HEK293 (cell line): ENCODE measurements around the gene MRAP2.

ENCODE experiments used
- ATF2 ChIP-seq: fragments of 450-650 bp; formaldehyde crosslinking; IDR thresholded peaks from 2 replicates; pipeline ENCODE4 v1.5.1; 2016; ENCODE audit warnings: missing biosample characterization, missing genetic modification characterization, low read depth
- FEZF1 ChIP-seq: fragments of 450-650 bp; formaldehyde crosslinking; IDR thresholded peaks from 2 replicates; pipeline ENCODE4 v1.5.1; 2016; ENCODE audit warnings: missing biosample characterization, missing genetic modification characterization
- GLIS1 ChIP-seq: fragments of 450-650 bp; formaldehyde crosslinking; IDR thresholded peaks from 2 replicates; pipeline ENCODE4 v1.5.1; 2016; ENCODE audit warnings: missing biosample characterization, missing genetic modification characterization
- HOXC10 ChIP-seq: sonication (generic); formaldehyde crosslinking; IDR thresholded peaks from 2 replicates; pipeline ENCODE4 v1.8.1; 2023; ENCODE audit warnings: mild to moderate bottlenecking, missing genetic modification reagents
- KLF10 ChIP-seq: fragments of 450-650 bp; IDR thresholded peaks from 2 replicates; pipeline ENCODE4 v1.5.1; 2018; ENCODE audit warnings: missing biosample characterization, mild to moderate bottlenecking, missing genetic modification characterization
- MZF1 ChIP-seq: fragments of 450-650 bp; formaldehyde crosslinking; IDR thresholded peaks from 2 replicates; pipeline ENCODE4 v1.5.1; 2017; ENCODE audit warnings: missing biosample characterization, missing genetic modification characterization, borderline replicate concordance
- RBAK ChIP-seq: fragments of 450-650 bp; formaldehyde crosslinking; IDR thresholded peaks from 2 replicates; pipeline ENCODE4 v1.5.1; 2016; ENCODE audit warnings: missing biosample characterization, missing genetic modification characterization
- TRIM28 ChIP-seq: IDR thresholded peaks from 2 replicates; pipeline ENCODE4 v1.6.1; 2011; ENCODE audit warnings: low read length, control low read depth, borderline replicate concordance
- WT1 ChIP-seq: fragments of 450-650 bp; formaldehyde crosslinking; IDR thresholded peaks from 2 replicates; pipeline ENCODE4 v1.5.1; 2016; ENCODE audit warnings: missing biosample characterization, missing genetic modification characterization
- ZBTB17 ChIP-seq: fragments of 450-650 bp; formaldehyde crosslinking; IDR thresholded peaks from 2 replicates; pipeline ENCODE4 v1.5.1; 2016; ENCODE audit warnings: missing biosample characterization, missing genetic modification characterization
- ZBTB20 ChIP-seq: fragments of 450-650 bp; formaldehyde crosslinking; IDR thresholded peaks from 2 replicates; pipeline ENCODE4 v1.5.1; 2016; ENCODE audit warnings: missing biosample characterization, missing genetic modification characterization
- ZEB2 ChIP-seq: fragments of 450-650 bp; formaldehyde crosslinking; IDR thresholded peaks from 2 replicates; pipeline ENCODE4 v1.5.1; 2016; ENCODE audit warnings: missing biosample characterization, missing genetic modification characterization
- ZFP41 ChIP-seq: fragments of 450-650 bp; formaldehyde crosslinking; IDR thresholded peaks from 2 replicates; pipeline ENCODE4 v1.5.1; 2016; ENCODE audit warnings: missing biosample characterization, missing genetic modification characterization, borderline replicate concordance
- ZIC2 ChIP-seq: fragments of 450-650 bp; formaldehyde crosslinking; IDR thresholded peaks from 2 replicates; pipeline ENCODE4 v1.5.1; 2016; ENCODE audit warnings: missing biosample characterization, missing genetic modification characterization
- ZNF133 ChIP-seq: fragments of 450-650 bp; formaldehyde crosslinking; IDR thresholded peaks from 2 replicates; pipeline ENCODE4 v1.5.1; 2016; ENCODE audit warnings: missing biosample characterization, missing genetic modification characterization
- ZNF138 ChIP-seq: fragments of 450-650 bp; formaldehyde crosslinking; IDR thresholded peaks from 2 replicates; pipeline ENCODE4 v1.5.1; 2016; ENCODE audit warnings: missing biosample characterization, missing genetic modification characterization, borderline replicate concordance
- ZNF184 ChIP-seq: fragments of 450-650 bp; IDR thresholded peaks from 2 replicates; pipeline ENCODE4 v1.5.1; 2018; ENCODE audit warnings: missing biosample characterization, mild to moderate bottlenecking, missing genetic modification characterization
- ZNF19 ChIP-seq: fragments of 450-650 bp; formaldehyde crosslinking; IDR thresholded peaks from 2 replicates; pipeline ENCODE4; 2016; ENCODE audit warnings: missing biosample characterization, missing genetic modification characterization, low read depth
- ZNF223 ChIP-seq: fragments of 450-650 bp; formaldehyde crosslinking; IDR thresholded peaks from 2 replicates; pipeline ENCODE4 v1.5.1; 2016; ENCODE audit warnings: missing biosample characterization, missing genetic modification characterization
- ZNF266 ChIP-seq: fragments of 450-650 bp; formaldehyde crosslinking; IDR thresholded peaks from 2 replicates; pipeline ENCODE4 v1.5.1; 2016; ENCODE audit warnings: missing biosample characterization, missing genetic modification characterization, low read depth
- ZNF341 ChIP-seq: fragments of 450-650 bp; formaldehyde crosslinking; IDR thresholded peaks from 2 replicates; pipeline ENCODE4; 2016; ENCODE audit warnings: low read depth, missing biosample characterization, missing genetic modification characterization
- ZNF350 ChIP-seq: fragments of 450-650 bp; formaldehyde crosslinking; IDR thresholded peaks from 2 replicates; pipeline ENCODE4 v1.5.0; 2017; ENCODE audit warnings: missing biosample characterization, mild to moderate bottlenecking, missing genetic modification characterization
- ZNF394 ChIP-seq: fragments of 450-650 bp; formaldehyde crosslinking; IDR thresholded peaks from 2 replicates; pipeline ENCODE4 v1.5.1; 2016; ENCODE audit warnings: missing biosample characterization, missing genetic modification characterization, mild to moderate bottlenecking, moderate library complexity, borderline replicate concordance
- ZNF416 ChIP-seq: fragments of 450-650 bp; formaldehyde crosslinking; IDR thresholded peaks from 2 replicates; pipeline ENCODE4 v1.5.1; 2016; ENCODE audit warnings: missing biosample characterization, missing genetic modification characterization
- ZNF513 ChIP-seq: fragments of 450-650 bp; IDR thresholded peaks from 2 replicates; pipeline ENCODE4 v1.5.1; 2018; ENCODE audit warnings: missing biosample characterization, missing genetic modification characterization
- ZNF548 ChIP-seq: fragments of 450-650 bp; formaldehyde crosslinking; IDR thresholded peaks from 2 replicates; pipeline ENCODE4 v1.5.1; 2016; ENCODE audit warnings: missing biosample characterization, missing genetic modification characterization
- ZNF561 ChIP-seq: fragments of 450-650 bp; IDR thresholded peaks from 2 replicates; pipeline ENCODE4 v1.5.1; 2018; ENCODE audit warnings: missing biosample characterization, missing genetic modification characterization, borderline replicate concordance
- ZNF580 ChIP-seq: fragments of 450-650 bp; formaldehyde crosslinking; IDR thresholded peaks from 2 replicates; pipeline ENCODE4 v1.5.1; 2016; ENCODE audit warnings: missing biosample characterization, missing genetic modification characterization
- ZNF830 ChIP-seq: fragments of 450-650 bp; IDR thresholded peaks from 2 replicates; pipeline ENCODE4 v1.5.0; 2018; ENCODE audit warnings: missing biosample characterization, missing genetic modification characterization, low read depth, mild to moderate bottlenecking, moderate library complexity
- ZNF843 ChIP-seq: fragments of 450-650 bp; formaldehyde crosslinking; IDR thresholded peaks from 2 replicates; pipeline ENCODE4 v1.5.1; 2016; ENCODE audit warnings: missing biosample characterization, missing genetic modification characterization
- ZSCAN30 ChIP-seq: fragments of 450-650 bp; IDR thresholded peaks from 2 replicates; pipeline ENCODE4 v1.5.1; 2018; ENCODE audit warnings: missing biosample characterization, mild to moderate bottlenecking, missing genetic modification characterization, moderate library complexity
- TF ChIP-seq, protein P1 (sequence below): fragments of 450-650 bp; formaldehyde crosslinking; IDR thresholded peaks from 2 replicates; pipeline ENCODE4 v1.5.1; 2016; ENCODE audit warnings: missing biosample characterization, missing genetic modification characterization
- TF ChIP-seq, protein P2 (sequence below): fragments of 450-650 bp; formaldehyde crosslinking; IDR thresholded peaks from 2 replicates; pipeline ENCODE4 v1.5.1; 2016; ENCODE audit warnings: missing biosample characterization, missing genetic modification characterization
- TF ChIP-seq, protein P3 (sequence below): fragments of 450-650 bp; formaldehyde crosslinking; IDR thresholded peaks from 2 replicates; pipeline ENCODE4; 2016; ENCODE audit warnings: missing biosample characterization, missing genetic modification characterization

MRAP2 gene

GRCh38 chr6:84027340-84028181 is 6.0 kb upstream of the MRAP2 start (continued):
- TF ChIP-seq ATF2 (no peak), ZBTB17 (tag by site-specific recombination) (peak; percentile 48; the same call in 1 of the 2 replicates), ZNF133 (tag by site-specific recombination) (no peak), RBAK (tag by site-specific recombination) (no peak), KLF10 (no peak), ZSCAN30 (peak; percentile 19; the same call in 1 of the 2 replicates), ZNF548 (tag by site-specific recombination) (no peak), ZNF513 (no peak), TRIM28 (no peak), ZNF266 (tag by site-specific recombination) (no peak), ZNF19 (no peak), FEZF1 (tag by site-specific recombination) (peak; percentile 60), ZNF416 (tag by site-specific recombination) (no peak), ZNF830 (no peak), ZNF184 (no peak), MZF1 (tag by site-specific recombination) (no peak), ZNF138 (tag by site-specific recombination) (no peak), GLIS1 (no peak), ZNF843 (tag by site-specific recombination) (peak; percentile 71; the same call in 1 of the 2 replicates), ZNF580 (peak; percentile 20; the same call in 1 of the 2 replicates), ZNF341 (tag by site-specific recombination) (no peak), ZNF394 (tag by site-specific recombination) (no peak), WT1 (peak; percentile 62; the same call in 1 of the 2 replicates), HOXC10 (no peak), ZEB2 (no peak), ZNF223 (no peak), ZNF350 (tag by site-specific recombination) (peak; percentile 96), ZIC2 (tag by site-specific recombination) (peak; percentile 59), ZNF561 (tag by site-specific recombination) (no peak), ZBTB20 (peak; percentile 52), ZFP41 (tag by site-specific recombination) (no peak)
- TF ChIP-seq, protein P1, sequence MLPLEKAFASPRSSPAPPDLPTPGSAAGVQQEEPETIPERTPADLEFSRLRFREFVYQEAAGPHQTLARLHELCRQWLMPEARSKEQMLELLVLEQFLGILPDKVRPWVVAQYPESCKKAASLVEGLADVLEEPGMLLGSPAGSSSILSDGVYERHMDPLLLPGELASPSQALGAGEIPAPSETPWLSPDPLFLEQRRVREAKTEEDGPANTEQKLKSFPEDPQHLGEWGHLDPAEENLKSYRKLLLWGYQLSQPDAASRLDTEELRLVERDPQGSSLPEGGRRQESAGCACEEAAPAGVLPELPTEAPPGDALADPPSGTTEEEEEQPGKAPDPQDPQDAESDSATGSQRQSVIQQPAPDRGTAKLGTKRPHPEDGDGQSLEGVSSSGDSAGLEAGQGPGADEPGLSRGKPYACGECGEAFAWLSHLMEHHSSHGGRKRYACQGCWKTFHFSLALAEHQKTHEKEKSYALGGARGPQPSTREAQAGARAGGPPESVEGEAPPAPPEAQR (tag by site-specific recombination): no peak
- TF ChIP-seq, protein P2, sequence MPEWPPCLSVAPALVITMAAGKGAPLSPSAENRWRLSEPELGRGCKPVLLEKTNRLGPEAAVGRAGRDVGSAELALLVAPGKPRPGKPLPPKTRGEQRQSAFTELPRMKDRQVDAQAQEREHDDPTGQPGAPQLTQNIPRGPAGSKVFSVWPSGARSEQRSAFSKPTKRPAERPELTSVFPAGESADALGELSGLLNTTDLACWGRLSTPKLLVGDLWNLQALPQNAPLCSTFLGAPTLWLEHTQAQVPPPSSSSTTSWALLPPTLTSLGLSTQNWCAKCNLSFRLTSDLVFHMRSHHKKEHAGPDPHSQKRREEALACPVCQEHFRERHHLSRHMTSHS (tag by site-specific recombination): no peak
- TF ChIP-seq, protein P3, sequence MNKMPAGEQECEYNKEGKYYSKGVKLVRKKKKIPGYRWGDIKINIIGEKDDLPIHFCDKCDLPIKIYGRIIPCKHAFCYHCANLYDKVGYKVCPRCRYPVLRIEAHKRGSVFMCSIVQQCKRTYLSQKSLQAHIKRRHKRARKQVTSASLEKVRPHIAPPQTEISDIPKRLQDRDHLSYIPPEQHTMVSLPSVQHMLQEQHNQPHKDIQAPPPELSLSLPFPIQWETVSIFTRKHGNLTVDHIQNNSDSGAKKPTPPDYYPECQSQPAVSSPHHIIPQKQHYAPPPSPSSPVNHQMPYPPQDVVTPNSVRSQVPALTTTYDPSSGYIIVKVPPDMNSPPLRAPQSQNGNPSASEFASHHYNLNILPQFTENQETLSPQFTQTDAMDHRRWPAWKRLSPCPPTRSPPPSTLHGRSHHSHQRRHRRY (tag by site-specific recombination): no peak
